ENCODE data around the gene TNK2. TPM values are rescaled to one million over a fixed set of nuclear protein-coding genes. Genes with fewer than 3 reads are reported as not detected.

The TNK2 gene
- polyA plus RNA-seq, 2 of the 4 experiments (the other 2 are of a cell fraction): 2.2 to 12.5 TPM

GRCh38 chr3:195873281-195873887, 35.0 kb downstream of the TNK2 start:
- FAIRE-seq (no peak), ATAC-seq (no peak), DNase-seq (ENCODE audit: low read depth in 1 of 2, low spot score in 1 of 2) (no peak)
- WGBS (ENCODE audit: missing lambda C conversion rate): 70% methylated on average over 2 of the region's 38 CpGs
- no peak for TF ChIP-seq NPAS2 (CRISPR knock-in tag; IDR thresholded peaks at IDR 0.05; ENCODE audit: borderline replicate concordance)
- peaks cover 26% of the 10 kb centered on the region for H3K4me1 ChIP-seq
- H3K4me2 ChIP-seq: no peak overlapping the region
- H3K27ac ChIP-seq: peak overlapping the region; percentile 24 to 73; a peak in 4 of 6 replicates
- POLR2A ChIA-PET: no interaction called here
- no peaks in the 10 kb centered on the region for H3K9me3 ChIP-seq
- no peak overlapping the region for H3K4me3 ChIP-seq
- CTCF ChIA-PET: interaction anchor here (1.3 to 3.9 kb wide), 2 partner anchors 10 to 20 kb away, joined by 5 to 34 read pairs; no protein-coding TSS in a partner anchor

- H3K4me2 ChIP-seq: no peak overlapping the region
- H3K9me3 ChIP-seq: no peaks in the 10 kb centered on the region
- peak overlapping the region in 1 of 2 experiments; percentile 73; a peak in 2 of 6 replicates for H3K27ac ChIP-seq
- no peak overlapping the region for H3K4me3 ChIP-seq
- DNase-seq (ENCODE audit: low read depth in 1 of 2, low spot score in 1 of 2) (no peak), FAIRE-seq (no peak), ATAC-seq (no peak)
- 95% methylated on average over 4 of the region's 16 CpGs for WGBS (ENCODE audit: missing lambda C conversion rate)
- no peak for TF ChIP-seq RAD21 (conservative IDR thresholded peaks at IDR 0.05 in 1 of 2, IDR thresholded peaks at IDR 0.05 in 1 of 2)
- TF ChIP-seq JUNB (IDR thresholded peaks at IDR 0.05): no peak
- TF ChIP-seq MAX (IDR thresholded peaks at IDR 0.05): no peak
- TF ChIP-seq TP53 (CRISPR knock-in tag; IDR thresholded peaks at IDR 0.05): no peak
- TF ChIP-seq HOXB5 (CRISPR knock-in tag; IDR thresholded peaks at IDR 0.05): no peak
- no peak for TF ChIP-seq KDM1A (IDR thresholded peaks at IDR 0.05; ENCODE audit: low read depth)
- TF ChIP-seq SMC3 (IDR thresholded peaks at IDR 0.05): no peak
- no peak for TF ChIP-seq REST (IDR thresholded peaks at IDR 0.05)
- no peak for TF ChIP-seq ZNF302 (CRISPR knock-in tag; IDR thresholded peaks at IDR 0.05)
- no peak for TF ChIP-seq HOXB13 (CRISPR knock-in tag; IDR thresholded peaks at IDR 0.05; ENCODE audit: low read depth)
- TF ChIP-seq RCOR1 (IDR thresholded peaks at IDR 0.05; ENCODE audit: low read depth, low read length): no peak
- TF ChIP-seq SREBF2 (IDR thresholded peaks at IDR 0.05): no peak
- TF ChIP-seq MAZ (IDR thresholded peaks at IDR 0.05; ENCODE audit: borderline replicate concordance, low read depth, low read length): no peak
- no peak for TF ChIP-seq EP300 (IDR thresholded peaks at IDR 0.05)
- ChIA-PET POLR2A (no interaction called here), CTCF (interaction anchor here (0.6 to 3.9 kb wide), 6 partner anchors 10 to 42 kb away, joined by 3 to 34 read pairs (median 4); no protein-coding TSS in a partner anchor)
- H3K4me1 ChIP-seq: peaks cover 26% of the 10 kb centered on the region
Measured at GRCh38 chr3:195872800-195873199, 35.6 kb downstream of the TNK2 start.

- Histone ChIP-seq H3K4me2 (no peak overlapping the region), H3K9me3 (no peaks in the 10 kb centered on the region), H3K4me3 (no peak overlapping the region), H3K27ac (no peak overlapping the region), H3K4me1 (peaks cover 23% of the 10 kb centered on the region)
- CTCF ChIA-PET: interaction anchor here (0.7 to 3.9 kb wide), 8 partner anchors 9 to 42 kb away, joined by 3 to 34 read pairs (median 4); partner anchors contain the start of gene TNK2
- ATAC-seq: no peak
- POLR2A ChIA-PET: no interaction called here
- no peak for FAIRE-seq
- WGBS (ENCODE audit: missing lambda C conversion rate): 93% methylated on average over 13 of the region's 28 CpGs
- DNase-seq (ENCODE audit: low read depth in 1 of 2, low spot score in 1 of 2): no peak
- no peak for TF ChIP-seq RCOR1 (IDR thresholded peaks at IDR 0.05; ENCODE audit: low read depth, low read length)
- TF ChIP-seq TFCP2L1 (CRISPR knock-in tag; IDR thresholded peaks at IDR 0.05): no peak
- no peak for TF ChIP-seq FOSB (CRISPR knock-in tag; IDR thresholded peaks at IDR 0.05)
- TF ChIP-seq FOSL2 (IDR thresholded peaks at IDR 0.05): no peak
- TF ChIP-seq FOSL2 (CRISPR knock-in tag; IDR thresholded peaks at IDR 0.05): no peak
- no peak for TF ChIP-seq HMGXB4 (CRISPR knock-in tag; IDR thresholded peaks at IDR 0.05; ENCODE audit: borderline replicate concordance)
- no peak for TF ChIP-seq GATA3 (IDR thresholded peaks at IDR 0.05; ENCODE audit: borderline replicate concordance)
- TF ChIP-seq ZFP36 (IDR thresholded peaks at IDR 0.05; ENCODE audit: borderline replicate concordance, partially characterized antibody): no peak
- TF ChIP-seq CBX8 (IDR thresholded peaks at IDR 0.05): no peak
- no peak for TF ChIP-seq ZSCAN20 (CRISPR knock-in tag; IDR thresholded peaks at IDR 0.05)
- TF ChIP-seq PBX3 (IDR thresholded peaks at IDR 0.05): no peak
- TF ChIP-seq CTCF (IDR thresholded peaks at IDR 0.05): no peak
- no peak for TF ChIP-seq POLR2AphosphoS2 (conservative IDR thresholded peaks at IDR 0.05; ENCODE audit: low read length)
- no peak for TF ChIP-seq RAD21 (conservative IDR thresholded peaks at IDR 0.05 in 1 of 2, IDR thresholded peaks at IDR 0.05 in 1 of 2)
Measured at GRCh38 chr3:195872097-195872496, 36.3 kb downstream of the TNK2 start.
